CD14-positive monocyte (primary cell): Measurements from ENCODE around the gene ADAMTS13. TPM values are rescaled to one million over a fixed set of nuclear protein-coding genes. Genes with fewer than 3 reads are reported as not detected.

Experiments
- DNase-seq, 3 donors: peaks; one replicate each; pipeline ENCODE4 v3.0.0-alpha.2; 2011 to 2022
- H2AFZ ChIP-seq: 2 replicates; pipeline ENCODE4 v1.6.0; 2012; ENCODE audit warnings: mild to moderate bottlenecking, low read depth, low read length, inconsistent platforms; ENCODE audit not compliant: insufficient read depth, poor library complexity, severe bottlenecking
- H3K27ac ChIP-seq, 2 donors: 1 replicate in 1 of 2; 2 replicates in 1 of 2; pipeline ENCODE4 v1.5.1; 2012 to 2013; ENCODE audit warnings: low read length in 2 of 2, control low read depth in 1 of 2, inconsistent platforms in 1 of 2, low read depth in 1 of 2, mild to moderate bottlenecking in 1 of 2
- H3K27me3 ChIP-seq, 2 donors: one replicate each; pipeline versions ENCODE4 v1.6.0 to v1.6.1; 2011 to 2013; ENCODE audit warnings: low read length in 2 of 2; ENCODE audit not compliant: control insufficient read depth in 2 of 2, insufficient read depth in 2 of 2
- H3K36me3 ChIP-seq, 2 donors: replicated peaks in 1 of 2; 1 replicate in 1 of 2; 2 replicates in 1 of 2; pipeline versions ENCODE4 v1.5.1 to v1.6.1; 2012 to 2013; ENCODE audit warnings: low read length in 2 of 2, control low read depth in 1 of 2, inconsistent platforms in 1 of 2, mild to moderate bottlenecking in 1 of 2; ENCODE audit not compliant: insufficient read depth in 2 of 2, control insufficient read depth in 1 of 2
- H3K4me1 ChIP-seq, 2 donors: 1 replicate in 1 of 2; 2 replicates in 1 of 2; pipeline versions ENCODE4 v1.5.1 to v1.6.1; 2012 to 2013; ENCODE audit warnings: low read length in 2 of 2, control low read depth in 1 of 2, inconsistent platforms in 1 of 2, mild to moderate bottlenecking in 1 of 2, moderate library complexity in 1 of 2; ENCODE audit not compliant: insufficient read depth in 2 of 2, control insufficient read depth in 1 of 2
- H3K4me2 ChIP-seq: replicated peaks from 2 replicates; pipeline ENCODE3; 2012; ENCODE audit warnings: low read length, moderate library complexity, mild to moderate bottlenecking; ENCODE audit not compliant: poor library complexity, severe bottlenecking; ENCODE audit errors: extremely low read depth
- H3K4me3 ChIP-seq, 3 experiments: fragments of 200-600 bp in 1 of 3; sonication (generic) in 1 of 3; replicated peaks in 1 of 3; 1 replicate in 2 of 3; 2 replicates in 1 of 3; pipeline ENCODE4 v1.5.1; 2011 to 2013; ENCODE audit warnings: low read length in 3 of 3, mild to moderate bottlenecking in 3 of 3, control low read depth in 2 of 3, low read depth in 2 of 3, inconsistent platforms in 1 of 3, moderate library complexity in 1 of 3
- H3K79me2 ChIP-seq: 2 replicates; pipeline ENCODE4 v1.6.0; 2012; ENCODE audit warnings: mild to moderate bottlenecking, control low read depth, inconsistent platforms, low read length, moderate library complexity; ENCODE audit not compliant: insufficient read depth
- H3K9ac ChIP-seq: 2 replicates; pipeline ENCODE4 v1.6.0; 2017; ENCODE audit warnings: low read length, mild to moderate bottlenecking; ENCODE audit not compliant: insufficient read depth, poor library complexity, severe bottlenecking
- H3K9me3 ChIP-seq, 2 donors: replicated peaks in 1 of 2; 1 replicate in 1 of 2; 2 replicates in 1 of 2; pipeline versions ENCODE4 v1.5.1 to v1.6.1; 2012 to 2013; ENCODE audit warnings: low read length in 2 of 2, control low read depth in 1 of 2; ENCODE audit not compliant: control insufficient read depth in 1 of 2, insufficient read depth in 1 of 2
- H4K20me1 ChIP-seq: 2 replicates; pipeline ENCODE4 v1.6.0; 2012; ENCODE audit warnings: mild to moderate bottlenecking, low read length, control low read depth, moderate library complexity; ENCODE audit not compliant: insufficient read depth
- H3K27ac Mint-ChIP-seq, 7 donors: one replicate each; pipeline ENCODE4 v1.8.0; 2020; ENCODE audit warnings: mild to moderate bottlenecking in 7 of 7, mixed read lengths in 7 of 7, moderate library complexity in 6 of 7, inconsistent platforms in 2 of 7
- H3K27me3 Mint-ChIP-seq, 3 donors: one replicate each; pipeline ENCODE4 v1.8.0; 2021 to 2022; ENCODE audit warnings: low read depth in 3 of 3, mild to moderate bottlenecking in 3 of 3, mixed read lengths in 3 of 3, moderate library complexity in 3 of 3, inconsistent platforms in 1 of 3
- H3K36me3 Mint-ChIP-seq, 2 donors: one replicate each; pipeline ENCODE4 v1.8.0; 2020; ENCODE audit warnings: mixed read lengths in 2 of 2, inconsistent platforms in 1 of 2, mild to moderate bottlenecking in 1 of 2
- H3K4me1 Mint-ChIP-seq: one replicate; pipeline ENCODE4 v1.8.0; 2020; ENCODE audit warnings: mild to moderate bottlenecking, mixed read lengths
- H3K4me3 Mint-ChIP-seq, 2 donors: one replicate each; pipeline ENCODE4 v1.8.0; 2020; ENCODE audit warnings: mild to moderate bottlenecking in 2 of 2, mixed read lengths in 2 of 2, moderate library complexity in 1 of 2
- H3K9me3 Mint-ChIP-seq, 7 donors: one replicate each; pipeline ENCODE4 v1.8.0; 2020 to 2022; ENCODE audit warnings: mixed read lengths in 7 of 7, mild to moderate bottlenecking in 6 of 7, moderate library complexity in 6 of 7, inconsistent platforms in 2 of 7
- CTCF ChIP-seq: fragments of 200-600 bp; IDR thresholded peaks from one replicate; pipeline ENCODE4 v1.8.0; 2022; ENCODE audit warnings: antibody characterized with exemption, mild to moderate bottlenecking
- WGBS: methylation state at CpG from one replicate; pipeline ENCODE4 v1.1.5; 2013; ENCODE audit warnings: missing lambda C conversion rate; ENCODE audit not compliant: insufficient coverage; 5-methylcytosine and 5-hydroxymethylcytosine counted together
- intact Hi-C, 2 donors: fragments of 100-400 bp; cut with micrococcal nuclease; formaldehyde crosslinking; loops; one replicate each; pipeline versions ENCODE4 v1.15.0 to v1.15.1; 2023
- polyA plus RNA-seq, 3 donors: library from polyadenylated mRNA; depleted of rRNA in 1 of 3; unstranded in 2 of 3; stranded (reverse) in 1 of 3; fragments of 300-500 nt in 2 of 3; fragments of >200 nt in 1 of 3; fragmentation: Illumina TruSeq in 2 of 3; gene quantifications; 1 replicate in 2 of 3; 2 replicates in 1 of 3; pipeline ENCODE4 v1.2.3, GENCODE V29; 2012 to 2021

The ADAMTS13 gene
- polyA plus RNA-seq, 3 donors: 0.77 TPM; not detected in 2

GRCh38 chr9:133374612-133375115 lies 47.5 kb upstream of the ADAMTS13 start:
- peaks cover 21 to 56% of the 10 kb centered on the region in 2 donors for H3K4me1 ChIP-seq
- H3K36me3 ChIP-seq: peaks cover 20 to 29% of the 10 kb centered on the region in 2 donors
- H3K27me3 Mint-ChIP-seq: peaks cover 0 to 5% (median 3%) of the 10 kb centered on the region in 3 donors
- H3K79me2 ChIP-seq: peaks cover 61% of the 10 kb centered on the region
- H3K4me1 Mint-ChIP-seq: peaks cover 65% of the 10 kb centered on the region
- TF ChIP-seq CTCF: no peak
- H3K4me3 ChIP-seq: peak overlapping the region; percentile 65 to 95 (median 86)
- H2AFZ ChIP-seq: peak overlapping the region; percentile 98
- peaks cover 21 to 34% of the 10 kb centered on the region in 2 donors for H3K36me3 Mint-ChIP-seq
- peaks cover 57% of the 10 kb centered on the region for H4K20me1 ChIP-seq
- H3K9ac ChIP-seq: peak overlapping the region; percentile 96
- peak overlapping the region; percentile 89 to 96 (median 94) for H3K27ac Mint-ChIP-seq
- H3K27me3 ChIP-seq: no peaks in the 10 kb centered on the region
- WGBS: 0% methylated on average over 4 of the region's 12 CpGs
- intact Hi-C loops: loop anchor here (2.0 to 10.0 kb wide), 2 partner anchors 18 to 340 kb away; partner anchors contain the start of genes GTF3C5 (in 1 of the 2), SURF1 (in 1 of the 2) and SURF2 (in 1 of the 2)
- H3K4me3 Mint-ChIP-seq: peak overlapping the region; percentile 94 to 97
- H3K4me2 ChIP-seq: peak overlapping the region; percentile 85
- no peaks in the 10 kb centered on the region for H3K9me3 ChIP-seq
- H3K9me3 Mint-ChIP-seq: no peaks in the 10 kb centered on the region
- peak overlapping the region; percentile 71 to 83 for H3K27ac ChIP-seq
- DNase-seq: peak in 2 of 3 donors; percentile 31 to 49

- peak overlapping the region; percentile 71 to 83 for H3K27ac ChIP-seq
- H2AFZ ChIP-seq: peak overlapping the region; percentile 98
- 0% methylated on average over 37 of the region's 39 CpGs for WGBS
- peaks cover 21 to 56% of the 10 kb centered on the region in 2 donors for H3K4me1 ChIP-seq
- H3K4me3 Mint-ChIP-seq: peak overlapping the region; percentile 94 to 97
- no peak for TF ChIP-seq CTCF
- H4K20me1 ChIP-seq: peaks cover 52% of the 10 kb centered on the region
- peaks cover 59% of the 10 kb centered on the region for H3K4me1 Mint-ChIP-seq
- H3K9me3 ChIP-seq: no peaks in the 10 kb centered on the region
- intact Hi-C loops: loop anchor here (2.0 to 10.0 kb wide), 2 partner anchors 18 to 340 kb away; partner anchors contain the start of genes GTF3C5 (in 1 of the 2), SURF1 (in 1 of the 2) and SURF2 (in 1 of the 2)
- peaks cover 14 to 23% of the 10 kb centered on the region in 2 donors for H3K36me3 ChIP-seq
- H3K4me3 ChIP-seq: peak overlapping the region; percentile 65 to 95 (median 86)
- DNase-seq: peak in 2 of 3 donors; percentile 17 to 25
- peak overlapping the region; percentile 85 for H3K4me2 ChIP-seq
- peak overlapping the region; percentile 89 to 96 (median 94) for H3K27ac Mint-ChIP-seq
- peaks cover 16 to 29% of the 10 kb centered on the region in 2 donors for H3K36me3 Mint-ChIP-seq
- H3K79me2 ChIP-seq: peaks cover 56% of the 10 kb centered on the region
- peaks cover 0 to 5% (median 3%) of the 10 kb centered on the region in 3 donors for H3K27me3 Mint-ChIP-seq
- no peaks in the 10 kb centered on the region for H3K9me3 Mint-ChIP-seq
- peak overlapping the region; percentile 96 for H3K9ac ChIP-seq
- H3K27me3 ChIP-seq: no peaks in the 10 kb centered on the region
These were observed 46.9 kb upstream of the ADAMTS13 start for GRCh38 chr9:133375116-133375723.
